ENCODE results near the gene ATP6V1C2.
"Not testable (repeated sequence)": the region's sequence is repeated elsewhere in the genome, so short reads cannot be mapped to it uniquely, and the experiment has no call there.

The ATP6V1C2 gene

GRCh38 chr2:10770956-10771750, 49.7 kb downstream of the ATP6V1C2 start:
- no peak for DNase-seq (ENCODE audit: low read depth)

- DNase-seq (ENCODE audit: low read depth) = no peak
These were observed 50.4 kb downstream of the ATP6V1C2 start for GRCh38 chr2:10771786-10772185.

GRCh38 chr2:10772201-10772867, 50.9 kb downstream of the ATP6V1C2 start:
- no peak for DNase-seq (ENCODE audit: low read depth)

GRCh38 chr2:10772868-10773215, 51.4 kb downstream of the ATP6V1C2 start:
- DNase-seq (ENCODE audit: low read depth) = no peak

- DNase-seq (ENCODE audit: low read depth) = no peak
These were observed 52.5 kb downstream of the ATP6V1C2 start for GRCh38 chr2:10773821-10774341.

GRCh38 chr2:10774394-10774793, 53.0 kb downstream of the ATP6V1C2 start:
- no peak for DNase-seq (ENCODE audit: low read depth)

- no peak for DNase-seq (ENCODE audit: low read depth)
These were observed 53.8 kb downstream of the ATP6V1C2 start for GRCh38 chr2:10775021-10775780.

GRCh38 chr2:10775831-10776230, 54.4 kb downstream of the ATP6V1C2 start:
- no peak for DNase-seq (ENCODE audit: low read depth)

GRCh38 chr2:10776231-10776977, 55.0 kb downstream of the ATP6V1C2 start:
- no peak for DNase-seq (ENCODE audit: low read depth)

GRCh38 chr2:10777111-10777841, 55.8 kb downstream of the ATP6V1C2 start:
- no peak for DNase-seq (ENCODE audit: low read depth)

- DNase-seq (ENCODE audit: low read depth) = no peak
These were observed 56.7 kb downstream of the ATP6V1C2 start for GRCh38 chr2:10777842-10778723.

- no peak for DNase-seq (ENCODE audit: low read depth)
These were observed 57.3 kb downstream of the ATP6V1C2 start for GRCh38 chr2:10778724-10779115.

- no peak for DNase-seq (ENCODE audit: low read depth)
These were observed 58.5 kb downstream of the ATP6V1C2 start for GRCh38 chr2:10779776-10780490.

- DNase-seq (ENCODE audit: low read depth) = no peak
These were observed 59.0 kb downstream of the ATP6V1C2 start for GRCh38 chr2:10780491-10780820.

GRCh38 chr2:10780821-10781220, 59.4 kb downstream of the ATP6V1C2 start:
- not testable (repeated sequence) for DNase-seq (ENCODE audit: low read depth)

GRCh38 chr2:10781746-10782145, 60.3 kb downstream of the ATP6V1C2 start:
- no peak for DNase-seq (ENCODE audit: low read depth)

- no peak for DNase-seq (ENCODE audit: low read depth)
These were observed 62.0 kb downstream of the ATP6V1C2 start for GRCh38 chr2:10783421-10783820.

GRCh38 chr2:10784719-10785118, 63.3 kb downstream of the ATP6V1C2 start:
- DNase-seq (ENCODE audit: low read depth) = no peak

- DNase-seq (ENCODE audit: low read depth) = no peak
These were observed 63.8 kb downstream of the ATP6V1C2 start for GRCh38 chr2:10785260-10785659.

Measured in stimulated activated CD8-positive, alpha-beta memory T cell treated with anti-CD3 and anti-CD28 coated beads, Interleukin-12 subunit alpha, Interleukin-12 subunit beta, amount 100 ng/mL, for 4 hours (primary cell).